Hepatocyte (in vitro differentiated cells): ENCODE data around the gene GMDS. TPM values are rescaled to one million over a fixed set of nuclear protein-coding genes. Genes with fewer than 3 reads are reported as not detected.

ENCODE experiments used
- DNase-seq: peaks from one replicate; pipeline ENCODE4 v3.0.0-alpha.2; 2016; ENCODE audit warnings: low spot score
- H2AFZ ChIP-seq: fragments of 200-600 bp; sonication (generic); 2 replicates; pipeline ENCODE4 v1.6.0; 2016; ENCODE audit warnings: antibody characterized with exemption, mild to moderate bottlenecking
- H3K27ac ChIP-seq: fragments of 200-600 bp; sonication (generic); 2 replicates; pipeline ENCODE4 v1.5.1; 2016; ENCODE audit warnings: mild to moderate bottlenecking
- H3K27me3 ChIP-seq: fragments of 200-600 bp; sonication (generic); 2 replicates; pipeline ENCODE4 v1.6.1; 2016
- H3K36me3 ChIP-seq: fragments of 200-600 bp; sonication (generic); replicated peaks from 2 replicates; pipeline ENCODE4 v1.5.1; 2016; ENCODE audit warnings: low read depth; ENCODE audit not compliant: insufficient read depth
- H3K4me1 ChIP-seq: fragments of 200-600 bp; sonication (generic); 2 replicates; pipeline ENCODE4 v1.5.1; 2016; ENCODE audit warnings: mild to moderate bottlenecking, moderate library complexity; ENCODE audit not compliant: insufficient read depth
- H3K4me2 ChIP-seq: fragments of 200-600 bp; sonication (generic); 2 replicates; pipeline ENCODE4 v1.6.0; 2016
- H3K4me3 ChIP-seq: fragments of 200-600 bp; sonication (generic); 2 replicates; pipeline ENCODE4 v1.5.1; 2016; ENCODE audit warnings: mild to moderate bottlenecking
- H3K79me2 ChIP-seq: fragments of 200-600 bp; sonication (generic); 2 replicates; pipeline ENCODE4 v1.6.0; 2017; ENCODE audit warnings: mild to moderate bottlenecking
- H3K9me2 ChIP-seq: fragments of 200-600 bp; sonication (generic); replicated peaks from 2 replicates; pipeline ENCODE4 v1.6.0; 2017; ENCODE audit warnings: mild to moderate bottlenecking; ENCODE audit not compliant: insufficient read depth
- H3K9me3 ChIP-seq: fragments of 200-600 bp; sonication (generic); 2 replicates; pipeline ENCODE4 v1.5.1; 2016; ENCODE audit warnings: low read depth, mild to moderate bottlenecking
- H4K20me1 ChIP-seq: fragments of 200-600 bp; sonication (generic); 2 replicates; pipeline ENCODE4 v1.6.0; 2016; ENCODE audit warnings: mild to moderate bottlenecking; ENCODE audit not compliant: insufficient read depth, poor library complexity, severe bottlenecking
- CTCF ChIP-seq: fragments of 200-600 bp; sonication (generic); IDR thresholded peaks from 2 replicates; pipeline ENCODE4 v1.5.1; 2016; ENCODE audit warnings: antibody characterized with exemption, mild to moderate bottlenecking; ENCODE audit not compliant: poor library complexity
- EZH2 ChIP-seq: fragments of 200-600 bp; sonication (generic); IDR thresholded peaks from 2 replicates; pipeline ENCODE4 v1.6.1; 2016; ENCODE audit warnings: antibody characterized with exemption, mild to moderate bottlenecking, borderline replicate concordance
- EZH2phosphoT487 ChIP-seq: fragments of 200-600 bp; sonication (generic); IDR thresholded peaks from one replicate; pipeline ENCODE4 v1.6.1; 2018; ENCODE audit warnings: antibody characterized with exemption, mild to moderate bottlenecking, low read depth, moderate library complexity; ENCODE audit not compliant: unreplicated experiment, severe bottlenecking
- WGBS: methylation state at CpG from one replicate; pipeline ENCODE4 v1.1.6; 2016; ENCODE audit warnings: low lambda C conversion rate; ENCODE audit errors: missing lambda C conversion rate; 5-methylcytosine and 5-hydroxymethylcytosine counted together
- polyA plus RNA-seq: library from polyadenylated mRNA; unstranded; fragments of >200 nt; fragmentation: Nextera tagmentation; extraction: Ambion mirVana; gene quantifications from 2 replicates; pipeline ENCODE4 v1.2.1, GENCODE V29; 2016
- total RNA-seq: library from RNA; depleted of rRNA; stranded (reverse); fragments of >200 nt; gene quantifications from 2 replicates; pipeline ENCODE4 v1.2.3, GENCODE V29; 2014

GMDS gene
- total and polyA plus RNA-seq, 2 experiments from 2014 or later = 20.7 to 32.6 TPM

GRCh38 chr6:1819007-1819406, 426.4 kb downstream of the GMDS start:
- H3K4me3 ChIP-seq = no peak overlapping the region
- WGBS = 97% methylated on average over 3 of the region's 3 CpGs
- TF ChIP-seq CTCF = no peak
- TF ChIP-seq EZH2 = no peak
- no peak for TF ChIP-seq EZH2phosphoT487
- no peaks in the 10 kb centered on the region for H3K4me1 ChIP-seq
- H4K20me1 ChIP-seq = no peaks in the 10 kb centered on the region
- H2AFZ ChIP-seq = no peak overlapping the region
- no peak overlapping the region for H3K27ac ChIP-seq
- DNase-seq = no peak
- no peaks in the 10 kb centered on the region for H3K79me2 ChIP-seq
- H3K9me3 ChIP-seq = no peaks in the 10 kb centered on the region
- H3K36me3 ChIP-seq = no peaks in the 10 kb centered on the region
- H3K9me2 ChIP-seq = no peaks in the 10 kb centered on the region
- H3K4me2 ChIP-seq = no peak overlapping the region
- no peaks in the 10 kb centered on the region for H3K27me3 ChIP-seq

- H3K4me3 ChIP-seq = no peak overlapping the region
- no peak overlapping the region for H3K4me2 ChIP-seq
- no peak for DNase-seq
These were observed 428.2 kb downstream of the GMDS start for GRCh38 chr6:1817033-1817761.

GRCh38 chr6:1815827-1816452, 429.5 kb downstream of the GMDS start:
- no peak for TF ChIP-seq CTCF
- no peak for TF ChIP-seq EZH2phosphoT487
- no peak for TF ChIP-seq EZH2
- H3K4me2 ChIP-seq = no peak overlapping the region
- H3K4me3 ChIP-seq = no peak overlapping the region
- DNase-seq = no peak
- no peaks in the 10 kb centered on the region for H3K4me1 ChIP-seq
- H2AFZ ChIP-seq = no peak overlapping the region
- no peaks in the 10 kb centered on the region for H3K9me3 ChIP-seq
- no peaks in the 10 kb centered on the region for H3K9me2 ChIP-seq
- H4K20me1 ChIP-seq = no peaks in the 10 kb centered on the region
- no peaks in the 10 kb centered on the region for H3K79me2 ChIP-seq
- H3K27me3 ChIP-seq = no peaks in the 10 kb centered on the region
- 86% methylated on average over 8 of the region's 8 CpGs for WGBS
- no peak overlapping the region for H3K27ac ChIP-seq
- H3K36me3 ChIP-seq = no peaks in the 10 kb centered on the region

More at GRCh38 chr6:1817033-1817761, 428.2 kb downstream of the GMDS start:
- TF ChIP-seq CTCF (no peak), EZH2phosphoT487 (no peak), EZH2 (no peak)
- Histone ChIP-seq H3K79me2 (no peaks in the 10 kb centered on the region), H3K27ac (no peak overlapping the region), H3K9me3 (no peaks in the 10 kb centered on the region), H4K20me1 (no peaks in the 10 kb centered on the region), H2AFZ (no peak overlapping the region), H3K36me3 (no peaks in the 10 kb centered on the region), H3K4me1 (no peaks in the 10 kb centered on the region), H3K9me2 (no peaks in the 10 kb centered on the region), H3K27me3 (no peaks in the 10 kb centered on the region)
- WGBS = 64% methylated on average over 4 of the region's 4 CpGs
